ENCODE results near the gene CD4. TPM values are rescaled to one million over a fixed set of nuclear protein-coding genes. Genes with fewer than 3 reads are reported as not detected.

CD4 gene
- total RNA-seq, 1 donor from 2014 or later = 2.3 TPM

GRCh38 chr12:6765634-6766581 is 23.4 kb upstream of the CD4 start, which contains the start of gene PTMS:
Gene PTMS, plus strand, starts transcription at chr12:6766363. Its CDS starts 343 bp downstream, at chr12:6766706.
- DNase-seq = peak; percentile 82

- peak; percentile 38 for DNase-seq
Measured at GRCh38 chr12:6766651-6767349, 22.5 kb upstream of the CD4 start.

- DNase-seq = peak; percentile 65
Measured at GRCh38 chr12:6767353-6768319, 21.7 kb upstream of the CD4 start.

GRCh38 chr12:6768437-6768914 is 20.9 kb upstream of the CD4 start:
- DNase-seq = no peak

GRCh38 chr12:6768990-6769389 is 20.3 kb upstream of the CD4 start:
- DNase-seq = no peak

GRCh38 chr12:6769666-6770065 is 19.7 kb upstream of the CD4 start:
- DNase-seq = no peak

- no peak for DNase-seq
Measured at GRCh38 chr12:6770094-6770493, 19.2 kb upstream of the CD4 start.

GRCh38 chr12:6770600-6770999 is 18.7 kb upstream of the CD4 start:
- no peak for DNase-seq

GRCh38 chr12:6771091-6771495 is 18.2 kb upstream of the CD4 start:
- peak; percentile 57 for DNase-seq

GRCh38 chr12:6771509-6772330 is 17.6 kb upstream of the CD4 start:
- no peak for DNase-seq

- no peak for DNase-seq
Measured at GRCh38 chr12:6772331-6772695, 17.0 kb upstream of the CD4 start, which contains the start of gene LAG3. Gene LAG3, plus strand, starts transcription at chr12:6772520. Its CDS starts 333 bp downstream, at chr12:6772853.

GRCh38 chr12:6772726-6773589 is 16.4 kb upstream of the CD4 start:
- DNase-seq = no peak

GRCh38 chr12:6773590-6774351 is 15.6 kb upstream of the CD4 start:
- DNase-seq = no peak

- no peak for DNase-seq
Measured at GRCh38 chr12:6774499-6775062, 14.7 kb upstream of the CD4 start.

- DNase-seq = no peak
Measured at GRCh38 chr12:6775185-6776174, 13.8 kb upstream of the CD4 start.

- DNase-seq = no peak
Measured at GRCh38 chr12:6777386-6777785, 11.9 kb upstream of the CD4 start.

GRCh38 chr12:6778217-6778573 is 11.1 kb upstream of the CD4 start:
- peak; percentile 55 for DNase-seq
